NCI-H446 treated with DMSO at 0.1 percent for 48 hours (cell line): ENCODE measurements around the gene ALOXE3.

Experiments
- DNase-seq: peaks from one replicate; lab custom pipeline; 2025; lab: John Stamatoyannopoulos, UW

Gene ALOXE3

DNA sequence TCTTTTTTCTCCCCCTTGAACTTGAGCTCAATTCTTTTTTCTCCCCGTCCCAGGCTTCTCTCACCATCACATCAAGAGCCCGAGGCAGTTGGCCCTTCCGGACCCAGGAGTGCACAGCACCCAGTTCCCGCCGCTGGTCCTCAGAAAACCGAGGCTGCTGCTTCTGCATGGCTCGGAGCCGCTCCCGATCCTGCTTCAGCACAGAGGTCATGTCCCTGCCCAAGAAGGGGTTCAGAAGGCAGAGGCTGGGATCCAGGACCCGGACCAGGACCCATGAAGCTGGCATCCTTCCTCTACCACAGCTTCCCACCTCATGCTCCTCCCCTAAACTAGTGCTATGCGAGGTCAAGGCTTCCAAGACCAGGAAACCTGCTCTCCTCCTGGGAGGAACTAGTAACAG, 23.4 kb upstream of the ALOXE3 start:
- no peak for DNase-seq

DNA sequence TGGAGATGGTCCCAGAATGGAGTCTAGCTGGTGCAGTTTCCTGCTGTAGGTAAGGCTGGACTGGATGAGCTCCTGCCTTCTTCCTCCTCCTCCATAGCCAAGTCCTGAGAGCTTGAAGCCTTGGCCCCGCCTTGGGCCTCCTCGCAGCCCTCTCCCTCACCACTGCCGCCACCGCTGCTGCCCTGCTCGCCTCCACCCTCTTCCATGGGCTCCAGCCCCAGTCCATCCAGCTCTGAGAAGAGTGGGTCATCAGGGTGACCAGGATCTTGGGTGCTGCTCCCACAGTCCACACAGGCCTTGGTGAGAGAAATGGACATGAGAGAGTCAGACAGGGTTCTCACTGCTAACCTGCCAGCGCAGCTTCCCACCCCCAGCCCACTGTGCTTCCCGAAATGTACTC, 22.7 kb upstream of the ALOXE3 start:
- DNase-seq = no peak

DNA sequence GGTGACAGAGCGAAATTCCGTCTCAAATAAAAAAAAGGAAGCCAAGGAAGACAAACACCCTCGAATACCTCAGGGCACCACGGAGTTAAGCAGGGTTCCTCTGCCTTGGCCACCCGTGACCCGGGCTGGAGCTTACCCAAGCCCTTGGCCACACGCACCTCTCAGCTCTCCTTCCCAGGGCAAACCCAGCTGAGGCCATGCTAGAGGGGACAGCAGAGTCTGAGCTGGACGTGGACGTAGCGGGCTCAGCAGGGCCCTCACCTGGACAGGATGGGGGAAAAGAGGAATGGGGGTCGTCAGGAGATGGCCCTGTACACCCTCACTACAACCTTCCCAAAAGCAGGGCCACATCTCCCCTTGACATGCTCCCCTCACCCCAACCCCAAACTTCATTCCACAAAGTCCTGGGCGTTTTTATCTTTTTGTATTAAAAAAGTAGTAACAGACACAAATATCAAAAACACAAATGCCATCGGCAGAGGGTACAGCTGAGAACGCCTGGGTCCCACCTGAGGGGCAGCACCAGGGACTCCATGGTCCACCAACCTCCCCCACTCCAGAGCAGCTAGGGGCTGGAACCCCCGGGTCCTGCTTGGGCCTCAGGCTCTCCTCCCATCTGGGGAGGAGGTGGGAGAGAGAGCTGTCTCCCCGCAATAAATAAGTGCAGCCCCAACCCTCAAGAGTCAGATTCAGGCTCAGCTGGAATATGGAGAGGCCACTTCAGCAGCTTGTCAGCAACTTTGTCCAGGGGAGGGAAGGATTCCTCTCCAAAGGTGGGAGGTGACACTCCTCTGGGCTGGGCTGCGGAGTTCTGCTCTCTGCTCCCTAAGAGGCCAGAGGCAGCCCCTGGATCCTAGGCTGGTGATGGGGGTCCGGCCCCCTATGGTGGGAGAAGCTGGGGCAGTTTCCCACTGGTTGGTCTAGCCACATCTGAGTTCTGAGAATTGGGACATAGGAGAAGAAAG, 22.0 kb upstream of the ALOXE3 start:
- no peak for DNase-seq

DNA sequence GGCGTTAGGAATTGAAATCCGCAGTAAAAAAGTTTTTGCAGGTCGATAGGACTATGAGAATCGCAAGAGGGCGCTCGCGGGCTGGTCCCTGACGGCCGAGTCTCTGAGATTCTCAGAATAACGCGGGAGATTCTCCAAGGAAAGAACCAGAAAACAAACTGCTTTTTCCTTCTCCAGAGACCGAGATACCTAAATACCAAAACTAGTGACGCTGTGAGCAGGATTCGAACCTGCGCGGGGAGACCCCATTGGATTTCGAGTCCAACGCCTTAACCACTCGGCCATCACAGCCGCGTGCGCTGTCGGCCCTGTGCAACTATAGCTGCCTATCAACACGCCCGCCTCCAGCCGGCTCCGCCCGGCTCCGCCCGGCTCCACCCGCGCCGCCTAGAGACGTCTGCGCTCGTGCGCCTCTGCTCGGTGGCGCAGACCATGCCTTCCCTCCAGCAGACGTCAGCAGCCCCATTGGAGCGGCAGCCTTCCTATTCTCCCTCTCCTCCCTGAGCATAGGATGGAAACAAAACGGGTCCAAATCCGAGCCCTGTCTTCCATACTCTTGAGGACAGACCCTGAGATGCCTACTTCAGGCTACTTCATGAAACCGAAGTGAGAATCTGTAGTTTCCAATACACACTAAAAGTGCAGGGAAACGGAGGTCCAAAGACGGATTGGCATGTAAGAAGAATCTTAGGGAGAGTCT, 20.5 kb upstream of the ALOXE3 start:
- peak; percentile 96 for DNase-seq

DNA sequence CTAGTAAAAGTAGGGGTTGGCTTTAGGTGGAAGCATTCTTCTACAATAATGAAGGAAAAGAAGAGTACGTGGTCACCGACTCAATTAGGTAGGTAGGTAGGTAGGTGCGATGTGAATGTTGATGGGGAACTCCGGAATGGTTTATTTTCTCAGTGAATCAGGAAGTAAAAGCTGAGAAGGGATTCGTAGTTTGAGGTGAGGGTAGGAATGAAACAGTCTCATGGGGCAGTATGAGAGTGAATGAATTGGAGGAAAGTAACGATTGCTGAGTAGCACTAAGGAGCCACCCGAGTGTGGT, 20.0 kb upstream of the ALOXE3 start:
- no peak for DNase-seq

DNA sequence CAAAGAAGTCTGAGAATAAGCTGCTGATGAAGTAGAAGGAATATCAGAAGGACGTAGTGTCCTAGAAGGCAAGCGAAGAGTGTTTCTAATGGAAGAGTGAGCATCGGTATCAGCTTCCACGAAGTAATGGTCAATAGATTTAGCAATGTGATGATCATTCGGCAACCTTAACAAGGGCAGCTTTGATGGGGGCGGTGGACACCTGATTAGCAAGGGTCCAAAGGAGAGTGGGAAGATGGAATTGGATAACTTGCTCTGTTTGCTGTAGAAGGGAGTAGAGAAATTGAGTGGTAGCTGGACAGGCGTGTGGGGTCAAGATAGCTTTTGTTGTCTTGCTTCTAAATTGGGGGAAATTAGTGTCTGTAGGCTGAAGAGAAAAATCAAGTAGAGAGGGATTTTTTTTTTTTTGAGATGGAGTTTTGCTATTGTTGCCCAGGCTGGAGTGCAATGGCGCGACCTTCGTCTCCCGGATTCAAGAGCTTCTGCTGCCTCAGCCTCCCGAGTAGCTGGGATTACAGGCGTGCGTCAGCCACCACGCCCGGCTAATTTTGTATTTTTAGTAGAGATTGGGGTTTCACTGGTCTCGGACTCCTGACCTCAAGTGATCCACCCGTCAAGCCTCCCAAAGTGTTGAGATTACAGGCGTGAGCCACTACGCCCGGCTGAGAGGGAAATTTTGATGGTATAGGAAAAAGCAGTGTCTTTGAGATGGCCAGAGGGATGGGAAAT, 19.5 kb upstream of the ALOXE3 start:
- no peak for DNase-seq

DNA sequence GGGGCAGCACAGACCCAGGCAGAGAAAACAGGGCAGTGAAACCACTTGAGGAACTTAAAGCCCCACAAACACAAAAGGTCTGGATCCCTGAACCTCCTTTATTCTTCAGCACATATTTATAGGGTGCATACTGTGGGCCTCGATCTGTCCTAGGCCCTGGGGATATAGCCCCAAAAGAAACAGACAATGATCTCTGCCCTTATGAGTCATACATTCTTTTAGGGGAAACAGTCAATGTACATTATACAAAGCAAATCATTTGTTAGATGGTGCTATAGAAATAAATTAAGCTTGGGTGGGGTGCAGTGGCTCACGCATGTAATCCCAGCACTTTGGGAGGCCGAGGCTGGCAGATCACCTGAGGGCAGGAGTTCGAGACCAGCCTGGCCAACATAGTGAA, 15.6 kb upstream of the ALOXE3 start:
- DNase-seq = no peak

DNA sequence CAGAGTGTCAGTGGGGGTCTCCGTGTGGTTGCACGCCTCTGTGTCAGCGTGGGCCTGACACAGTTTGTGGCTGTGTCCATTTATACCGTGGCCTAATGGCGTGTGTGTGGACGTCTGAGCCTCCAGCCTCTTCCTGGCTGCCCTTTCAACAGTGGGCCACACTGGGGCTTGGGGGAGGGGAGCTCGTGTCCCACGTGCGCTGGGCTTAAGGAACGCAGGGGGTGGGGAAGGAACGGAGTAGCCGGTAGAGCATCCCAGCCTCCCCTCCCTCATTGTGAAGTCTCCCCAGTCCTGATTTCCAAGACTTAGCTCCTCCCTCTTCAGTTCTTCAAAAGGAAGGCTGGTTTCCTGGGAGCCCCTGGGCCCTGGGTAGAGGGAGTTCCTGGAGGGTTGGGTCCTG, 15.1 kb upstream of the ALOXE3 start:
- DNase-seq = no peak

DNA sequence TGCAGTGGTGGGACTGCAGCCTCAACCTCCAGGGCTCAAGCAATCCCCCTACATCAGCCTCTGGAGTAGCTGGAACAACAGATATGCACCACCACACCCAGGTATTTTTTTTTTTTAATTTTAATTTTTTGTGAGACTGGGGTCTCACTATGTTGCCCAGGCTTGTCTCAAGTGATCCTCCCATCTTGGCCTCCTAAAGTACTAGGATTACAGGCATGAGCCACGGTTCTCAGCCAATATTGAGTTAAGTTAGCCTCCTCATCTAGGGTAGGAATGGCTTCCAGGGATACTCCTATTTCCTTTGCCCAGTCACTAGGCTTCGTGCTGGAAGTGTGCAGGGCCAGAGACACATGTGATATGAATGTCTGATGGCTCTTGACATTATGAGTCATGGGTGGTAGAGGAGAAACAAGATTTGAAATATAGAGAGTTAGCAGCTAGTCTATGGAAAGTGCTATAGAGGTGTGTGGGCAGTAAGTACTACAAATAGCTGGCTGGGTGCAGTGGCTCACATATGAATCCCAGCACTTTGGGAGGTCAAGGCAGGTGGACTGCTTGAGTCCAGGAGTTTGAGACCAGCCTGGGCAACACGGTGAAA, 13.6 kb upstream of the ALOXE3 start:
- DNase-seq = no peak

DNA sequence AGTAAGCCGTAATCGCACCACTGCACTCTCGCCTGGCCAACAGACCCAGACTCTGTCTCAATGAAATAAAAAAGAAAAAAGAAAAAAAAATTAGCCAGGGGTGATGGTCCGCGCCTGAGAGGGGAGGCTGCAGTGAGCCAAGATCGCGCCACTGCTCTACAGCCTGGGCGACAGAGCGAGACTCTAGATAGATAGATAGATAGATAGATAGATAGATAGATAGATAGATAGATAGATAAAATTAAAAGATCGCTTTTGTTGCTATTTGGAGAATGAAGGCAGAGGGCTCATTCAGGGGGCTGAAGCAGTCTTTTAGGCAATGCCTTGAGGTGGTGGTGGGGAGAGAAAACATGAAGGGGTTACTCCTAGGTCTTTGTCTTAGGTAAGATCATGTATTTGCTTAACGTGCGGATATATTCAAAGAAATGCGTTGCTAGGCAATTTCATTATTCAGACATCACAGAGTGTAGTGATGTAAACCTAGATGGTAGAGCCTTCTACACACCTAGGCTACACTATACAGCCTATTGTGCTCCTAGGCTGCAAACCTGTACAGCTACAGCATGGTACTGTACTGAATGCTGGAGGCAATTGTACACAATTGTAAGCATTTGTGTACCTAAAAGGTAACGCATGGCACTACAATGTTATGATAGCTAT, 9.9 kb upstream of the ALOXE3 start:
- DNase-seq = no peak

DNA sequence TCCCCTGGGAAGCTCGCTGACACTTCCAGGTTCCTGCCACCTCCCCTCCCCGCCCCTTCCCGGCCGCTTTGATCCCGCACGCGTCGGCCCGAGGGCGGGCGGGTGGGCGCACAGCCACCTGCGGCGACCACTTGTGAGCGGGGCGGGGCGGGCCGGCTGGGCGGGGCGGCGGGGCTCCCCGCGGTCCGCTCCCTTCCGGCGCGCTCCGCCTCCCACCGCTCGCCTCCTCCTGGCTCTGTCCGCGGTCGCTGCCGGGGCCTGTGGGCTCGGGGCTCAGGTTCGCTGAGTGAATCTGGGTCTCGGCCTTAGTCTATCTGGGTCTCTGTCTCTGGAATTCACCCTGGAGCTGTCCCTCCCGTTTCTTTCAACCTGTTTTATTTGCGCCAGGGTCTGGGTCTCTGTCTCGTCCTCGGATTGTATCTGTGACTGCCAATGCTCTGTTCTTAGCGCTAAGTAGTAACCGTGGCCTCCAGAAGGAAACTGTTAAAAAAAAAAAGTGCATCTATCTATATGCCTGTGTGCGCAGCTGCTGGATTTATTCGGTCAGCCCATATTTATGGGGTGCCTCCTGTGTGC, 8.3 kb upstream of the ALOXE3 start:
- DNase-seq = no peak

DNA sequence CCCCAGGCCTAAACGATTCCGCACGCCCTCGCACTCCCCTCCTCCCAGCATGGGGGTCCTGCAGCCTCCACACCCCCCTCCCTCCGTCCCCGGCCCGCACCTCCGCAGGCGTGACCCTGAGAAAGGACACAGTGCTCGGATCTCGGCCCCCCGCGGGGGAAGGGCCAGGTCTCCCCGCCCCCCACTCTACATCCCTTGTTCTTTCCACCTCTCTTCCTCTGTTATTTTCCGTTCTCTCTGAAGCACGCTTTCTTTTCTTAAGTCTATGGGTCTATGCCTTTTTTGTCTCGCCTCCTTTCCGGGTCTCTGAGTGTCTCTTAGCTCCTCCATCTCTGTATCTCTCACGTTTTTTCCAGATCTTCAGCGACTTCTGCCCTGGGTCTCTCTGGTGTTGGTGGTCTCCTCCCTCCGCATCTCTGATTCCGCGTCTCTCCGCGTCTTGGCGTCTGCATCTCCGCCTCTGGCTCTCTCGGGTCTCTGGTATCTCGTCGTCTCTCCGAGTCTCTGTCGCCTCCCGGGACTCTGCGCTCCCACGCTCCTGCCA, 7.7 kb upstream of the ALOXE3 start:
- no peak for DNase-seq

DNA sequence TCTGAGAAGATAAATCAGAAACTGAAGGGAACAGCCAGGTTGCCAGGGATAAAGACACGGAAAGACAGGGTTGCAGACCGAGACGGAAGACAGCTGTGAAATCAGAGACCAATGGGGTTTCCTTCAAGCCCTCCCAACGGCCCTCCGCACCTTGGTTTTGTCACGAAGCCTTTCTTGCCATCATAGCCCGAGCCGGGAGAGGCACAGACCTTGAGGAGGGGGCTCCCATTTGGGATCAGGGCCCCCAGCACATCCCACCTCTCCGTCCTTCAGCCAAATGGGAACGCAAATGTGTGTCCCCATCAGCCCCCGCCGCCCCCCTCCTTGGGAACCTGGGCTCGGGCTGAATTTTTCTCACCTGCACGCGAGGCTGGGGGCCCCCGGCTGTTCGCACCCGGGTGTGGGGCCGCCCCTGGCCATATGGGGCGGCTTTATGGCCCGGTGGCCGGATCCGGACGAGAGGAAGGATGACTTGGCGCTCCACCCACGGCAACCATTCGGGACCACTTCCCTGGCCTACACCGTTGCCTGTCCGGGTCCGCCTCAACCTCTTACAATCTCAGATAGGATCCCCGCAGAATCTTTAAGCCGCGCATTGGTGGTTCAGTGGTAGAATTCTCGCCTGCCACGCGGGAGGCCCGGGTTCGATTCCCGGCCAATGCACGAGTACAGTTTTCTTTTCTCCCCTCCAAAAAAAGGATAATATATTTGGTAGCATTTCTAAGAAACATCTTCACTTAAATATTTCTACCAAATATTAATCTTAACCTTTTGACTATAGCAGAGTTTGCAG, 7.0 kb upstream of the ALOXE3 start:
- no peak for DNase-seq

DNA sequence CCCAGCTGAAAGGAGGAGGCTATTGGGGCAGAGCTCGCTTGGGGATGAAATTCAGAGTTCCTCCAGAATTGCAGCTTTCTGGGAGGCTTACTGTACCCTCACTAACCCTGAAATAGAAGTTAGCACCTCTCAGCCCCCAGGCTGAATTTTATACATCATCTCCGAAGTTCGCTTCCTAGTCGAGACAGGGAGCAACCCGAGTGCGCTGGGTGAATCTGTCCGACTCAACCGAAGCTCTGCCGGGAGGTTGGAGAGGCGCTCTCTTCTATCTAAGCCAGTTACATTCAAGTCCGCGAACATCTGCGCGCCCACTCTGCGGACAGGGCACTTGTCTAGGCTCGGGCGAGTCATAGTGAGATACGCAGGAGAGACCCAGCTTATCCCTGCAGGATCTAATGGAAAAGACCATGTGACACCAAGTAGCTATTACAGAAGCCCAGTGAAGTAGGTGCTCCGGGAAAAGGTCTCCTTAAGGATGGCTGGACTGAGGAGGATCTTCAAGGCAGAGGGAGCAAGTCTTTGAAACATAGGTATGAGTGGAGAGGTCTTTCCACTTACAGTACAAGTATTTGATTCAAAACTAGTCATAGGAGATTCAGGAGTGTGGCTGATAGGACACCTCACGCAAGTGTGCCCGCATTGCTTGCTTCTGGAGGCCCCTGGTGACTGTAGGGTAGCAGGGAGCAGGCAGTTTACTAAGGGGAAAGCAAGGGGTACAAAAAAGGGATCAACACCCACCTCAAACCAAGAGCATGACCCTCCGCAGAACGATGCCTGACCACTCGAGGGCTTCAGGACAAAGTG, 6.2 kb upstream of the ALOXE3 start:
- DNase-seq = no peak

DNA sequence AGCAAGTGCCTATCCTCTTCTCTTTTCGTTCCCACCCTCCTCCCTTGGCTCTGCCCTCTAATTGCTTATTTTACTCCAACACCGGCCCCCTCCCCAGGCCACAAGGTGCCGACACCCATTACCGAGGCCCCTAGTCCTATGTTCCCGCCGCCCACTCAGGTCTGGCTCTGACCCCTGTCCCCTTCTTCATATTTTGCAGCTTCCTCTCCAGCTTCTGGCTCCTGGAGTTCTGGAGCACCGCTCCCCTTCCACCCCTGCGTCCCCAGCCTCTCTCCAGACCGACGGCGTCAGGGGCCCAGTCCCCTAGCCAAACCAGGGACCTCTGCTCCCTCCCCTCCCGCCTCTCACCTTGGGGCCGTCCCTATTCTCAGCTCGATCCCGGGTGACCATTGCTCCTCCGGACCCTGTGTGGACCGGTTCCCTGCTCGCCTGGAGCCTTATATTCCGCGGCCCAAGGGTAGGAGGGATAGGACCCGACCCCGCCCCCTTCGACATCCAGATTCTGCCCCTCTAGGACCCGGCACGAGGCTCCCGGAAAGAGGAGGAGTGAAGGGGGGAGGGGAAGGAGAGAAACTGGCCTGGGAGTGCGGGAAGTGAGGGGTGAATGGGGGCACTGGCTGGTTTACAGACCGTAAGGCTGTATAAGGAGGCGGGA, 5.5 kb upstream of the ALOXE3 start, which contains the start of gene HES7:
Gene HES7 (minus strand): TSS at position 412 of the 655 bp plus-strand sequence. CDS start 22 bp downstream, at position 390.
- no peak for DNase-seq

DNA sequence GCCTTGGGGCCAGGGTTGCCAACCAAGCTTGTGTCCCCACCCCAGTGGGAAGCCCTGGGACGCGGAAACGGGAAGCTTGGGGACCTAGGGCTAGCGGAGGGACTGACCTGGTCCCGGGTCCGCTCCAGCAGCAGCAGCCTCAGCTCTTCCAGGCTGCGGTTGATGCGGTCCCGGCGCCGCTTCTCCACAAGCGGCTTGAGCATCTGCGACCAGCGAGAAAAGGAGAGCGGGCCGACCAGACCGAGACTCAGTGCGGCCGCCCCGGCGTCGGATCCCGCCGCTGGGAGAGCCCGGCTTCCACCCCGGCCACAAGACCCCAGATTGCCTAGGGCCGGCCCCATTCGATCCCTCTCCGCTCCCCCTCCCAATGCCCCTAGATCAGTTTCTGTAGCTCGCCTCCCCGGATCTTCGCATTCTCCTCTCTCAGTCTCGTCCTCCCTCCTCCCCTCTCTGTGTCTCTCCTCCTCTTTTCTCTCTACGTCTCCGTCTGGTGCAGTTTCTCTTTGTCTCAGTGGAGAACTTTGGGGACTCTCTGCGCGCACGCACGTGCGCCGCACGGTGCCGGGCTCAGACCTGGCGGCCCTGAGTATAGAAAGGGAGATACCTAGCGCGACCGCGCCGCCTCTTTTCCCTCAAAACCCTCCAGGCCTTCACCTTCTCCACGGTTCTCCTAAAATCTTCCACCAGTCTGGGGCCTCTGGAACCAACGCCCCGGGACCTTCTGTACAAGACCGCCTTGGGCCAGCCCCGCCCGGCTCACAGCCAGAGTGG, 4.8 kb upstream of the ALOXE3 start:
- no peak for DNase-seq

DNA sequence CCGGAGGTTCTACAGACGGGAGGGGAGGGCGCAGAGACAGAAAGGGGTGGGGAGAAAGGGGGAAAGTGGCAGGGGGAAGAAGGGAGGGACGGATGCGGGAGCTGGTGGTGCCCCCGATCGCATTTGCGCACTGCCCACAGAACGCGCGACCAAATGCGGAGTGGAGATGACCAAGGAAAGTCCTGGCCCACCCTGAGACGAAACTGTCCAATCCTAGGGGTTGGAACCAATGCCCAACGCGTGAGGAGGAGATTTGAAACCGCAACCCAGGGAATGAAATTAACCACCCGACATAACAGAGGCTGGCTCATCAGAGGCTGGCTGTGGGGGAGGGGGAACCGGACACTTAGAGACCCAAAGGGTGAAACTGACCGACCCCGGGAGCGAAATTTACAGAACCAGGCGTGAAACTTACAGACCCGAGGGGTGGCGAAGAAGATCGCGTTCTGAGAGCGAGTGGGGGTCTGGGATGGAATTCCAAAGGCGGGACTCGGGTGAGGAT, 4.2 kb upstream of the ALOXE3 start:
- DNase-seq = no peak
